H9 (cell line): ENCODE measurements around the gene BRAF. TPM values are rescaled to one million over a fixed set of nuclear protein-coding genes. Genes with fewer than 3 reads are reported as not detected.

Source experiments
- DNase-seq: peaks from one replicate; pipeline ENCODE4 v3.0.0-alpha.2; 2017
- H2AFZ ChIP-seq: one replicate; pipeline ENCODE4 v1.6.1; 2013; ENCODE audit warnings: mild to moderate bottlenecking, low read length, control low read depth, moderate library complexity
- H2AK5ac ChIP-seq: 2 replicates; pipeline ENCODE4 v1.6.1; 2013; ENCODE audit warnings: low read length, control low read depth, mixed read lengths; ENCODE audit not compliant: insufficient read length
- H2BK120ac ChIP-seq: one replicate; pipeline ENCODE4 v1.6.1; 2013; ENCODE audit warnings: low read depth, mild to moderate bottlenecking, low read length, control low read depth, inconsistent platforms; ENCODE audit not compliant: poor library complexity, severe bottlenecking
- H2BK12ac ChIP-seq: 2 replicates; pipeline ENCODE4 v1.6.1; 2013; ENCODE audit warnings: low read length, control low read depth, mixed read lengths, low read depth; ENCODE audit not compliant: insufficient read length
- H2BK15ac ChIP-seq: 2 replicates; pipeline ENCODE4 v1.6.1; 2013; ENCODE audit warnings: low read depth, low read length, control low read depth
- H2BK20ac ChIP-seq: one replicate; pipeline ENCODE4 v1.6.1; 2013; ENCODE audit warnings: low read depth, mild to moderate bottlenecking, low read length, control low read depth, inconsistent platforms; ENCODE audit not compliant: poor library complexity, severe bottlenecking
- H2BK5ac ChIP-seq: 2 replicates; pipeline ENCODE4 v1.6.1; 2013; ENCODE audit warnings: low read length, control low read depth, mixed read lengths; ENCODE audit not compliant: insufficient read length
- H3K14ac ChIP-seq: 2 replicates; pipeline ENCODE4 v1.6.1; 2013; ENCODE audit warnings: low read length, control low read depth; ENCODE audit not compliant: insufficient read depth
- H3K18ac ChIP-seq: 2 replicates; pipeline ENCODE4 v1.6.1; 2013; ENCODE audit warnings: low read depth, mild to moderate bottlenecking, mixed read lengths, low read length, control low read depth; ENCODE audit not compliant: insufficient read length
- H3K23ac ChIP-seq: 2 replicates; pipeline ENCODE4 v1.6.1; 2013; ENCODE audit warnings: low read length, control low read depth, mixed read lengths, low read depth; ENCODE audit not compliant: insufficient read length
- H3K23me2 ChIP-seq: 2 replicates; pipeline ENCODE4 v1.6.1; 2013; ENCODE audit warnings: low read depth, mild to moderate bottlenecking, mixed read lengths, low read length, control low read depth; ENCODE audit not compliant: insufficient read length, poor library complexity, severe bottlenecking
- H3K27ac ChIP-seq: 2 replicates; pipeline ENCODE4 v1.5.1; 2013; ENCODE audit warnings: low read length, control low read depth, mixed read lengths, low read depth; ENCODE audit not compliant: insufficient read length
- H3K27me3 ChIP-seq: 2 replicates; pipeline ENCODE4 v1.6.1; 2013; ENCODE audit warnings: low read length, control low read depth, inconsistent platforms; ENCODE audit not compliant: insufficient read depth
- H3K4ac ChIP-seq: 2 replicates; pipeline ENCODE4 v1.6.1; 2013; ENCODE audit warnings: low read depth, mild to moderate bottlenecking, control low read depth, inconsistent platforms, low read length, moderate library complexity
- H3K4me1 ChIP-seq: 2 replicates; pipeline ENCODE4 v1.6.1; 2013; ENCODE audit warnings: low read length, control low read depth, inconsistent platforms; ENCODE audit not compliant: insufficient read depth
- H3K4me2 ChIP-seq: 2 replicates; pipeline ENCODE4 v1.6.1; 2013; ENCODE audit warnings: low read length, control low read depth, mixed read lengths; ENCODE audit not compliant: insufficient read length, insufficient read depth
- H3K56ac ChIP-seq: 2 replicates; pipeline ENCODE4 v1.6.1; 2013; ENCODE audit warnings: low read depth, mild to moderate bottlenecking, mixed read lengths, low read length, control low read depth; ENCODE audit not compliant: insufficient read length
- H3K79me1 ChIP-seq: 2 replicates; pipeline ENCODE4 v1.6.1; 2013; ENCODE audit warnings: low read depth, mild to moderate bottlenecking, moderate library complexity, low read length, control low read depth, inconsistent platforms; ENCODE audit not compliant: insufficient read depth, poor library complexity, severe bottlenecking
- H3K79me2 ChIP-seq: 2 replicates; pipeline ENCODE4 v1.6.1; 2013; ENCODE audit warnings: low read length, control low read depth, inconsistent platforms; ENCODE audit not compliant: insufficient read depth
- H3K9ac ChIP-seq: 2 replicates; pipeline ENCODE4 v1.6.1; 2013; ENCODE audit warnings: low read length, control low read depth, mixed read lengths; ENCODE audit not compliant: insufficient read length; ENCODE audit errors: extremely low read depth
- H3K9me3 ChIP-seq: one replicate; pipeline ENCODE4 v1.6.1; 2013; ENCODE audit warnings: low read depth, low read length, inconsistent platforms; ENCODE audit not compliant: control insufficient read depth
- H3T11ph ChIP-seq: one replicate; pipeline ENCODE4 v1.6.1; 2013; ENCODE audit warnings: mild to moderate bottlenecking, low read length, control low read depth, inconsistent platforms
- H4K20me1 ChIP-seq: one replicate; pipeline ENCODE4 v1.6.1; 2013; ENCODE audit not compliant: control insufficient read depth, insufficient read length, insufficient read depth
- H4K5ac ChIP-seq: 2 replicates; pipeline ENCODE4 v1.6.1; 2013; ENCODE audit warnings: low read depth, mild to moderate bottlenecking, mixed read lengths, low read length, control low read depth; ENCODE audit not compliant: insufficient read length
- H4K8ac ChIP-seq: replicated peaks from 2 replicates; pipeline ENCODE4 v1.6.1; 2013; ENCODE audit warnings: low read length, control low read depth, mixed read lengths, low read depth; ENCODE audit not compliant: insufficient read length
- H4K91ac ChIP-seq: 2 replicates; pipeline ENCODE4 v1.6.1; 2013; ENCODE audit warnings: low read depth, mild to moderate bottlenecking, moderate library complexity, mixed read lengths, low read length, control low read depth; ENCODE audit not compliant: insufficient read length
- H3K27ac Mint-ChIP-seq, 3 experiments: 2 replicates in 2 of 3; 3 replicates in 1 of 3; pipeline ENCODE4 v1.8.0; 2020 to 2021; ENCODE audit warnings: mixed read lengths in 3 of 3, mild to moderate bottlenecking in 1 of 3, moderate library complexity in 1 of 3
- H3K27me3 Mint-ChIP-seq: 2 replicates; pipeline ENCODE4 v1.8.0; 2021; ENCODE audit warnings: low read depth, mild to moderate bottlenecking, moderate library complexity, mixed read lengths
- H3K36me3 Mint-ChIP-seq, 3 experiments: 2 replicates in 2 of 3; 3 replicates in 1 of 3; pipeline ENCODE4 v1.8.0; 2020 to 2021; ENCODE audit warnings: low read depth in 3 of 3, mixed read lengths in 3 of 3; ENCODE audit not compliant: insufficient read depth in 1 of 3
- H3K4me1 Mint-ChIP-seq, 2 experiments: 2 replicates each; pipeline ENCODE4 v1.8.0; 2020; ENCODE audit warnings: mixed read lengths in 2 of 2
- H3K4me3 Mint-ChIP-seq, 2 experiments: 2 replicates in 1 of 2; 3 replicates in 1 of 2; pipeline ENCODE4 v1.8.0; 2020 to 2021; ENCODE audit warnings: mild to moderate bottlenecking in 2 of 2, mixed read lengths in 2 of 2, moderate library complexity in 1 of 2
- H3K9me3 Mint-ChIP-seq, 2 experiments: 2 replicates in 1 of 2; 3 replicates in 1 of 2; pipeline ENCODE4 v1.8.0; 2020; ENCODE audit warnings: mild to moderate bottlenecking in 2 of 2, mixed read lengths in 2 of 2, moderate library complexity in 1 of 2
- WGBS: extraction: QIAGEN DNeasy Blood & Tissue Kit; methylation state at CpG from one replicate; pipeline ENCODE4 v1.1.7; 2013; ENCODE audit warnings: missing lambda C conversion rate, low lambda C conversion rate, mixed read lengths; ENCODE audit not compliant: insufficient read length; ENCODE audit errors: extremely low coverage; 5-methylcytosine and 5-hydroxymethylcytosine counted together
- total RNA-seq: library from RNA; stranded (reverse); gene quantifications from 2 replicates; pipeline ENCODE4 v1.2.1, GENCODE V29; 2021
- TF ChIP-seq, protein P1 (sequence below): fragments of 200-600 bp; sonication (generic); conservative IDR thresholded peaks from 3 replicates; pipeline ENCODE4 v1.8.0; 2021; ENCODE audit warnings: antibody characterized with exemption, mild to moderate bottlenecking

BRAF gene
- total RNA-seq, 1 experiment from 2014 or later, result 32.9 TPM

DNA sequence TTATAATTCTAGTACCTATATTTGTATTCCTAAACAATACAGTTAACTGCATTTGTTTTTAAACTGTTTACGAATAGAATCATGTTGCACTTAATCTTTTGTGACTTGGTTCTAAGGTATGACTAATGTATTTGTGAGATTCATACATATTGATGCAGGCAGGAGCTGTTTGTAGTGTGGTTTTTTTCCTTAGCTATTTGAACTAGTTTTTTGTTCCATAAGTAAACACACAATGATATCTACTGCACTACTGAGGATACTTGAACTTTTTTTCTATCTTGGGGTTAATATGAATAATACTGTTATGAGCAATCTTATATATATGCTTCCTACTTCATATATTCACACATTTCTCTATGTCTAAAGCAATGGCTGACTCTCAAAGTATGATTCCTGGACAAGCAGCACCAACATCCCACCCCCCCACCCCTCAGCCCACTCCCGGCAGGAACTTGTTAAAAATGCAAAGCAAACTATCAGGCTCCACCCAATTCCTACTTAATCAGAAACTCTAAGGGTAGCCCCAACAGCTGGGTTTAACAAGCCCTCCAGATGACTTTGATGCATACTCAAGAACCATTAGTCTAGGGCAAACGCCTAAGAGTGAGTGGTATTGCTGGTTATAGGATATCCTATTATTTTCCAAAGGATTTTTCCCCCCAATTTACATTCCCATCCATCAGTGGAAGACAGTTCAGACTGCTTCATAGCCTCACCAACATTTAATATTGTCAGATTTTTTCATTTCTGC, 25.8 kb downstream of the BRAF start:
- no peak overlapping the region for H3K4me2 ChIP-seq
- Mint-ChIP-seq H3K27ac (no peak overlapping the region), H3K4me1 (peaks cover 18 to 21% of the 10 kb centered on the region in 2 experiments), H3K4me3 (no peak overlapping the region), H3K36me3 (peaks cover 8 to 9% (median 8%) of the 10 kb centered on the region in 3 experiments; a peak in 6 of 7 replicates), H3K27me3 (no peaks in the 10 kb centered on the region), H3K9me3 (peaks cover 8% of the 10 kb centered on the region in 2 experiments)
- H4K8ac ChIP-seq, result no peak overlapping the region
- H3K9me3 ChIP-seq, result no peaks in the 10 kb centered on the region
- H2BK5ac ChIP-seq, result no peak overlapping the region
- H2BK12ac ChIP-seq, result no peak overlapping the region
- H3T11ph ChIP-seq, result no peak overlapping the region
- no peak overlapping the region for H3K23ac ChIP-seq
- H3K27me3 ChIP-seq, result no peaks in the 10 kb centered on the region
- H2BK120ac ChIP-seq, result no peak overlapping the region
- no peak overlapping the region for H3K9ac ChIP-seq
- no peak for DNase-seq
- H3K14ac ChIP-seq, result no peak overlapping the region
- no CpG with 5 or more reads among the region's 3 CpGs for WGBS
- H2AK5ac ChIP-seq, result no peak overlapping the region
- TF ChIP-seq, protein P1, sequence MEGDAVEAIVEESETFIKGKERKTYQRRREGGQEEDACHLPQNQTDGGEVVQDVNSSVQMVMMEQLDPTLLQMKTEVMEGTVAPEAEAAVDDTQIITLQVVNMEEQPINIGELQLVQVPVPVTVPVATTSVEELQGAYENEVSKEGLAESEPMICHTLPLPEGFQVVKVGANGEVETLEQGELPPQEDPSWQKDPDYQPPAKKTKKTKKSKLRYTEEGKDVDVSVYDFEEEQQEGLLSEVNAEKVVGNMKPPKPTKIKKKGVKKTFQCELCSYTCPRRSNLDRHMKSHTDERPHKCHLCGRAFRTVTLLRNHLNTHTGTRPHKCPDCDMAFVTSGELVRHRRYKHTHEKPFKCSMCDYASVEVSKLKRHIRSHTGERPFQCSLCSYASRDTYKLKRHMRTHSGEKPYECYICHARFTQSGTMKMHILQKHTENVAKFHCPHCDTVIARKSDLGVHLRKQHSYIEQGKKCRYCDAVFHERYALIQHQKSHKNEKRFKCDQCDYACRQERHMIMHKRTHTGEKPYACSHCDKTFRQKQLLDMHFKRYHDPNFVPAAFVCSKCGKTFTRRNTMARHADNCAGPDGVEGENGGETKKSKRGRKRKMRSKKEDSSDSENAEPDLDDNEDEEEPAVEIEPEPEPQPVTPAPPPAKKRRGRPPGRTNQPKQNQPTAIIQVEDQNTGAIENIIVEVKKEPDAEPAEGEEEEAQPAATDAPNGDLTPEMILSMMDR, result no peak
- no peak overlapping the region for H4K91ac ChIP-seq
- H2AFZ ChIP-seq, result no peak overlapping the region
- H3K79me2 ChIP-seq, result no peaks in the 10 kb centered on the region; the same call in 1 of the 2 replicates
- H3K23me2 ChIP-seq, result no peaks in the 10 kb centered on the region
- no peak overlapping the region for H3K18ac ChIP-seq
- no peak overlapping the region for H3K4ac ChIP-seq
- no peak overlapping the region for H4K5ac ChIP-seq
- H3K4me1 ChIP-seq, result peaks cover 2% of the 10 kb centered on the region; the same call in 1 of the 2 replicates
- H2BK15ac ChIP-seq, result no peak overlapping the region
- H3K56ac ChIP-seq, result no peak overlapping the region
- H3K79me1 ChIP-seq, result peaks cover 4% of the 10 kb centered on the region
- no peak overlapping the region for H2BK20ac ChIP-seq
- no peaks in the 10 kb centered on the region for H4K20me1 ChIP-seq
- no peak overlapping the region for H3K27ac ChIP-seq
